Activated effector memory CD4-positive, alpha-beta T cell treated with anti-CD3 and anti-CD28 coated beads, Interleukin-2, amount 50 U/mL, for 16 hours (primary cell): ENCODE data around the gene RWDD1.
"Not testable (repeated sequence)": the region's sequence is repeated elsewhere in the genome, so short reads cannot be mapped to it uniquely, and the experiment has no call there.

Experiments
- DNase-seq: peaks from one replicate; pipeline ENCODE4 v3.0.0-alpha.2; 2020

Gene RWDD1

GRCh38 chr6:116561377-116562018, 9.8 kb upstream of the RWDD1 start:
- DNase-seq: peak; percentile 87

DNA sequence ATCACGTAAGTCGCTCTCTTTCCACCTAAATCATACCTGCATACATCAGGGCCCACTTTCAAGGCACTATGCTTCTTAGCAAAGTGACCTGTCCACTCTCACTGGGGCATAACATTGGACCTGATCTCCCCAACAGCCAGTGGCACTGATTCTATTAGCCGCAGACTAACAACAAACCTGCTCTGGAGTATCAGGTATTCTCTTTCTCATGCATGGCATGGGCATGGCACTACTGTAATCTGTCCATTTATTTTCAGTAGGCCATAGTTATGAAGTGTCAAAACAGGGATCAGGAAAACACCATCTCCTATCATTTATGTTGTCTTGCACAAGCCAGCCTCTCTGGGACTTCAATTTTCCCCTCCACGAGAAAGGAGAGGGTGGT, 9.3 kb upstream of the RWDD1 start:
- DNase-seq: no peak

- no peak for DNase-seq
Observed at GRCh38 chr6:116562614-116563013, 8.7 kb upstream of the RWDD1 start.

DNA sequence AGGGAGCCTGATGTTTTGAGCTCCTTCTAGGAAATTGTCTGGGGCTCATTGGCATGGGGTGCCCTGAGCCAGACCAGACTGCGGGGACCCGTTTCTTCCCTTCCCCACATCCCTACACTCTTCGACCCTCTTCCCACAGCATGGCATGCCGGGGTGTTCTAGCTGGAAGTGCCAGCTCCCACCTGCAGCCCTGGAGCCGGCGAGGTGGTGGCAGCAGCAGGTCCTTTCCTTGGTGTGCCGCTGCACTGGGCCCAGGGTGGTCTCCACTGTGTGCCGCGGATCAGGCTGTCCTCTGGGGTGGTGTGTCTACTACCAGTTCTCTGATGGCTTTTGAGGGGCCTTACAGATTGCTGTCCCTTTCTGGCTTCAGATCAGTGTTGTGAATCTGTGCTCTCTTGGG, 7.5 kb upstream of the RWDD1 start:
- no peak for DNase-seq

DNA sequence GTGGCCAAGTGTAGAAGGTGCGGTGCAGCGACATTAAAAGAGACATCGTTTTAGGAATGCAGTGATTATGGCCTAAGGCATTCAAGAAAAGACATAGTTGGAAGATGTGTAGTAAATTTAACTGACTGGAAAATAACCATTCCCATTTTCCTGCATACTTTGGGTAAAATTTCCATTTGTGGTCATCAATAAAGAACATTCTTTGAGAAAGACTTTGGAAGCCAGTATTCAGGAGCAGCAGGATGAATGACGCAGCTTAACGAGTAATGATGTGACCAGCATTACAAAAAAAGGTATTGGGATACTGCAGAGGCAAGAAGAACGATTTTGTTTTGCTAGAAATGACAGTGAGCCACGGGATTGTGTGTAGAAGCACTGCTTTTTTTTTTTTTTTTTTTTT, 7.0 kb upstream of the RWDD1 start:
- DNase-seq: no peak

- DNase-seq: no peak
Observed at GRCh38 chr6:116564921-116565872, 6.1 kb upstream of the RWDD1 start.

GRCh38 chr6:116568111-116568510, 3.2 kb upstream of the RWDD1 start:
- DNase-seq: no peak

- no peak for DNase-seq
Observed at GRCh38 chr6:116568821-116569755, 2.2 kb upstream of the RWDD1 start.

GRCh38 chr6:116571683-116572000, 338 bp downstream of the RWDD1 start:
- no peak for DNase-seq

GRCh38 chr6:116572162-116572561, 858 bp downstream of the RWDD1 start:
- no peak for DNase-seq

- DNase-seq: no peak
Observed at GRCh38 chr6:116575227-116575626, 3.9 kb downstream of the RWDD1 start.

- DNase-seq: no peak
Observed at GRCh38 chr6:116577486-116577885, 6.2 kb downstream of the RWDD1 start.

DNA sequence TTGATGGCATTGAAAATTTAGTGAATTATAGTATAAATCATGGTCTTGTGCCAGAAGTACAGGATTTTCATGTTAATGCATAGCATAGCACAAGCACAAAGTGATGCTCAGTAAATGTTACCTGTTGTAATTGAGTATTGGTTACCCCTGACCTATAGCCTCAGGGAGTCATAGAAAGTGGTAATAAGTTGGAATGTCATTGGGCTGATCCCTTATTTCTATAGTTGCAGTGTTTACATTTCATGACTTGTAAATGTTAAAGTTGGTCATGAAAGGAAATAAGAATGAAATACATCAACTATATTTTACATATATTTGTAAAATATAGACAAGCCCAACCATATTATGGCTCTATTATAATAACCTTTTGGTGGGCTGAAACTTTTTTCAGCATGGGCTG, 7.0 kb downstream of the RWDD1 start:
- no peak for DNase-seq

- DNase-seq: no peak
Observed at GRCh38 chr6:116579143-116579542, 7.8 kb downstream of the RWDD1 start.

- DNase-seq: no peak
Observed at GRCh38 chr6:116580198-116580597, 8.9 kb downstream of the RWDD1 start.

DNA sequence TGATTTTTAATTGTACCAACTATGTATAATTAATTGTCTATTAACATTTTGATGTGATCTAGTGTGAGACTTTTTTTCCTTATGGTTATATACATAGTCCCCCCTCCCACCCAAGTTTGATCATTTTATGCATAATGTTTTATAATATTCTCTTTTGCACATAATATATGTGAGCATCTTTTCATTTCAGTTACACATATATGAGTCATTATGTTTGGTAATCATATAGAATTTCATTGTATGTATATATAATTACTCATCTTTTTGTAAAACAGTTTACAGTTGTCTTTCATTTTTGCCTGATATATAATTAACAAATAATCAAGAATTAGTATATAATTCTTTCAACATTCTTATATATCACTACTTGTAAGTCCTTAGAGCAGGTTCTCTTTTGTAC, 15.0 kb downstream of the RWDD1 start:
- no peak for DNase-seq

DNA sequence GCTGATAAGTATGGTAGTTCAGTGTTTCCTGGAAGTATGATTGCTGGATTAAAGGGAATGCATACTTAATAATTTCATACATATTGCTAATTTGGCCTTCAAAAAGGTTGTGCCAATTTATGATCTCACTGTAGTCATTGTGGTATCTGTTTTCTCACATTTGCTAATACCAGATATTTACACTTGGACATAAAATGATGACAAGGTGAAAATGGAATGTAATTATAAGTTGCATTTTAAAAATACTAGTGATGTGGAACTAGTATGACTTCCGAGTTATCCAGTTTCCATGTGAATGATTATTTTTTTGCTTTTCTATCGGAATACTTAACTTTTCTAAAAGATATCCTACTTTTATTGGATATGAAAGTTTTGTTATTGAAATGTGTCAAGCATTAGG, 15.4 kb downstream of the RWDD1 start:
- DNase-seq: no peak

- no peak for DNase-seq
Observed at GRCh38 chr6:116595247-116595646, 23.9 kb downstream of the RWDD1 start.

DNA sequence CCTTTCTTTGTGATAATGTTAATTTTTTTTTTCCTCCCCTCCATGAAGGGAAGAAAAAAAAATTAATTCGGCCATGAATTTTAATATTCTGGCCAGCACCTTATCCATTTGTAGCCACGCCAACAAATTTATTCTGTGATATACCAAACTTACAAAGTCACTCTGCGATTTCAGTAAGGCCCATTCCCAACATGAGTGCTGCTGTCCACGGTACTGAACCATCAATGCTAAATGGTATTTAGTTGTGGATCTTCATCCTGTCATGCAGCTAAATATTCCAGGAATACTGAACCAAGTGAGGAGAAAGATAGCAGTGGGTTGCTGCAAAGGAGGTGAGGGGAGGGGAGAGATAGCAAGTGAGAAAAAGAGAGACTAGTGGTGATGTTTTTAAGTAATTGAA, 25.5 kb downstream of the RWDD1 start:
- DNase-seq: no peak

- DNase-seq: not testable (repeated sequence)
Observed at GRCh38 chr6:116603916-116604315, 32.6 kb downstream of the RWDD1 start.

GRCh38 chr6:116604868-116605267, 33.6 kb downstream of the RWDD1 start:
- not testable (repeated sequence) for DNase-seq

DNA sequence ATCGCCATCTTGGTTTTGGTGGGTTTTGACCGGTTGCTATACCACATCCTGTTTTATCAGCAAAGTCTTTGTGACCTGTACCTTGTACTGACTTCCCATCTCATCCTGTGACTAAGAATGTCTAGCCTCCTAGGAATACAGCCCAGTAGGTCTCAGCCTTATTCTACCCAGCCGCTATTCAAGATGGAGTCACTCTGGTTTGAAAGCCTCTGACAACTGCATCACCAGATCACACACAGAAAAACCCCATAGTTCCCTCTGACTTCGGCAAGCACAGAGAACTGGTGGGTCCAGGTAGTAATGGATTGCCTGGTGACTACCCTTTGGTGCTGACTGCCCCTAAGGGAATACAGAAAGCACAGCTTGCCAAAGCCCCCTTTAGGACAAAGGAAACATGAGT, 34.6 kb downstream of the RWDD1 start:
- no peak for DNase-seq

DNA sequence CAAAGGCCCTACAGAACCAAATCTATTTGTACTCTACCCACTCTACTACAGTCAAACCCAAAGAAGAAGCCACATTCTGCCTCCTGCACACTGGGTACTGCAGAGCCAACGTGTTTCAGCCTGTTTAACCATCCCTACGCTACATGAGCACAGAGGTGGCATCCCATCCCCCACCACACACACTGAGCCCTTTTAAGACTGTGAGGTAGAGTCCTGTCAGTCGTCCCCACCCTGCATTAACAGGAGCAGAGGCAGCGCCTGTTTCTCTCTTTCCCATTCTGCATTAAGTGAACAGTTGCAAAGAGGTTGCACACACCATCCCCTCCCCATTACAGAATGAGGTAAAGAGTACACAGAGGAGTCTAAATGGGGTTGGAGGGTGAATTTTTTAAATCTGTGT, 39.8 kb downstream of the RWDD1 start:
- DNase-seq: no peak
